Gastroesophageal sphincter (tissue), 3 donors: Measurements from ENCODE around the gene MICAL3.

Experiments used
- POLR2A ChIP-seq, 2 donors: fragments of 450-650 bp; IDR thresholded peaks; one replicate each; pipeline ENCODE4 v1.6.1; 2017; ENCODE audit warnings: antibody characterized with exemption in 2 of 2, mild to moderate bottlenecking in 2 of 2, moderate library complexity in 1 of 2
- POLR2AphosphoS5 ChIP-seq: sonication (generic); formaldehyde crosslinking; IDR thresholded peaks from one replicate; pipeline ENCODE4 v1.6.1; 2017; ENCODE audit warnings: antibody characterized with exemption
- TF ChIP-seq, protein P1 (sequence below), 4 experiments: fragments of 200-600 bp in 2 of 4; fragments of 450-650 bp in 2 of 4; sonication (generic) in 1 of 4; IDR thresholded peaks; one replicate each; pipeline ENCODE4 v1.5.1; 2017 to 2019; ENCODE audit warnings: antibody characterized with exemption in 4 of 4, mild to moderate bottlenecking in 2 of 4, moderate library complexity in 2 of 4

DNA sequence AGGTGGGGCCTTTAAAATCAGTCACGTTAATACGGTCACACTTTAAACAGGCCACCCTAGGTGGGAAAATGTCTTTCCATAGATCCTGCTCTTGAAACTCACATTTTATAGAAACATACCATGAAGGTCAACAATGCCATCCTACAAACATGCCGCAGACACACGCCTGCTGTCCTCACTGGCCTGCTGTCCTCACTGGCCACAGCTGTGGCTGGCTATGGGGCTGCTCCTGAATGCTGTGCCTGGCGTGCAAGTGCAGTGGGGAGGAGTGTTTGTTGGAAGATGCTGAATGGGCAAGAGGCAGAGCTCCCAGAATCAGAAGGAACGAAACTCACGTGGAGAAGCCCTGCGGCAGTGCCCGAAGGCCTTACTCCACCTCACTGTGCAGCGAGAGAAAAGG is 143.9 kb downstream of the MICAL3 start:
- TF ChIP-seq POLR2AphosphoS5 (no peak), POLR2A (IDR thresholded peaks at IDR 0.05) (no peak)
- TF ChIP-seq, protein P1, sequence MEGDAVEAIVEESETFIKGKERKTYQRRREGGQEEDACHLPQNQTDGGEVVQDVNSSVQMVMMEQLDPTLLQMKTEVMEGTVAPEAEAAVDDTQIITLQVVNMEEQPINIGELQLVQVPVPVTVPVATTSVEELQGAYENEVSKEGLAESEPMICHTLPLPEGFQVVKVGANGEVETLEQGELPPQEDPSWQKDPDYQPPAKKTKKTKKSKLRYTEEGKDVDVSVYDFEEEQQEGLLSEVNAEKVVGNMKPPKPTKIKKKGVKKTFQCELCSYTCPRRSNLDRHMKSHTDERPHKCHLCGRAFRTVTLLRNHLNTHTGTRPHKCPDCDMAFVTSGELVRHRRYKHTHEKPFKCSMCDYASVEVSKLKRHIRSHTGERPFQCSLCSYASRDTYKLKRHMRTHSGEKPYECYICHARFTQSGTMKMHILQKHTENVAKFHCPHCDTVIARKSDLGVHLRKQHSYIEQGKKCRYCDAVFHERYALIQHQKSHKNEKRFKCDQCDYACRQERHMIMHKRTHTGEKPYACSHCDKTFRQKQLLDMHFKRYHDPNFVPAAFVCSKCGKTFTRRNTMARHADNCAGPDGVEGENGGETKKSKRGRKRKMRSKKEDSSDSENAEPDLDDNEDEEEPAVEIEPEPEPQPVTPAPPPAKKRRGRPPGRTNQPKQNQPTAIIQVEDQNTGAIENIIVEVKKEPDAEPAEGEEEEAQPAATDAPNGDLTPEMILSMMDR (IDR thresholded peaks at IDR 0.05), result no peak
